ENCODE data around the gene TSR1. TPM values are rescaled to one million over a fixed set of nuclear protein-coding genes. Genes with fewer than 3 reads are reported as not detected.

TSR1 gene
- total RNA-seq, 1 experiment from 2014 or later: 70.3 TPM

DNA sequence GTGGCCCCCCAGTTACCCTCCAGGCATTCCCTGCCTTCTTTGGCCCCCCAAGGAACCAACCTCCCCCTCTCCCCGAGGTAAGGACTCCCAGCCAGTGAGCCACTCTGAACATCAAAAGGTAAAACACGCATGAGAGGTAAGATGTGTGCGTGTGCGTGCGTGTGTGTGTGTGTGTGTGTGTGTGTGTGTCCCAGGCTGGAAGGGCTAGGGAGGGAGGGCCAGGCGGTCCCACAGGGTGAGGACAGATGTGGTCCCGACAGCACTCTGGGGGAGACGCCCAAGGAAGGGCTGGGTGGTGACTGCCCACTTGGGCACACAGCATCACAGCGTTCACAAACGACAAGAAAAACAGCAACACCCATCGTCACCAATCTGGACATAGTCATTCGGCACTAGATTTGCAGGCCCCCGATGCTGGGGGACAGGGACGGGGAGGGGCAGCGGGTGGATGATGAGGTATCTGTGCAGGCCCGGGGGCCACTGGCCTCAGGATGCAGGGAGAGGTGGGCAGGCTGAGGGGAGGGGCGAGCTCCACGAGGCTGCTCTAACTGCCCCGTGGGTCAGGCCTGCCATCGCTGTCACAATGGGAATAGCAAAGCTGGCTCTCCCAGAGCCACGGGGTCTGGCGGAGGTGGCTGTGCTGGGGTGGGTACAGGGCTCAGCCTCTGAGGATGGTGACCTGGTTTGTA is 48.3 kb upstream of the TSR1 start:
- Histone ChIP-seq H3K9me2 (replicated peaks; ENCODE audit: low read length) (no peaks in the 10 kb centered on the region), H3F3A (ENCODE audit: low read length, unreplicated experiment) (no peaks in the 10 kb centered on the region), H3K9me3 (ENCODE audit: low read length) (no peaks in the 10 kb centered on the region), H3K9ac (ENCODE audit: low read length) (no peak overlapping the region), H4K20me1 (ENCODE audit: low read length) (no peaks in the 10 kb centered on the region), H3K27me3 (ENCODE audit: low read length) (no peaks in the 10 kb centered on the region), H3K4me3 (ENCODE audit: low read length) (no peak overlapping the region), H3K36me3 (ENCODE audit: low read depth, low read length) (no peaks in the 10 kb centered on the region), H3K79me2 (ENCODE audit: low read length) (no peaks in the 10 kb centered on the region), H3K4me1 (ENCODE audit: insufficient read depth, low read length) (no peaks in the 10 kb centered on the region), H3K27ac (ENCODE audit: low read length) (no peak overlapping the region), H2AFZ (ENCODE audit: low read length) (no peak overlapping the region), H3K4me2 (ENCODE audit: low read length) (no peak overlapping the region)
- TF ChIP-seq EZH2 (IDR thresholded peaks at IDR 0.05; ENCODE audit: low read length, unreplicated experiment) (no peak), CTCF (conservative IDR thresholded peaks at IDR 0.05; ENCODE audit: low read depth, low read length) (no peak), EZH2phosphoT487 (IDR thresholded peaks at IDR 0.05; ENCODE audit: borderline replicate concordance, low read length) (no peak)
- intact Hi-C loops (cut with micrococcal nuclease): no loop called here
- POLR2A ChIA-PET (ENCODE audit: unreplicated experiment): no interaction called here
- BruUV-seq (replicated peaks): no TSS peak
- CTCF ChIA-PET: no interaction called here
- DNase-seq (no peak), ATAC-seq (no peak)

- POLR2A ChIA-PET (ENCODE audit: unreplicated experiment): no interaction called here
These were observed 47.4 kb upstream of the TSR1 start for GRCh38 chr17:2383628-2384167.

More at GRCh38 chr17:2383628-2384167, 47.4 kb upstream of the TSR1 start:
- TF ChIP-seq EZH2 (IDR thresholded peaks at IDR 0.05; ENCODE audit: low read length, unreplicated experiment) (no peak), EZH2phosphoT487 (IDR thresholded peaks at IDR 0.05; ENCODE audit: borderline replicate concordance, low read length) (no peak), CTCF (conservative IDR thresholded peaks at IDR 0.05; ENCODE audit: low read depth, low read length) (no peak)
- H2AFZ ChIP-seq (ENCODE audit: low read length): no peak overlapping the region
- H3K79me2 ChIP-seq (ENCODE audit: low read length): no peaks in the 10 kb centered on the region
- no peak overlapping the region for H3K27ac ChIP-seq (ENCODE audit: low read length)
- no peaks in the 10 kb centered on the region for H3K4me1 ChIP-seq (ENCODE audit: insufficient read depth, low read length)
- no peaks in the 10 kb centered on the region for H3F3A ChIP-seq (ENCODE audit: low read length, unreplicated experiment)
- no peak overlapping the region for H3K4me3 ChIP-seq (ENCODE audit: low read length)
- no peaks in the 10 kb centered on the region for H3K9me2 ChIP-seq (replicated peaks; ENCODE audit: low read length)
- no peak for ATAC-seq
- H4K20me1 ChIP-seq (ENCODE audit: low read length): no peaks in the 10 kb centered on the region
- no TSS peak for BruUV-seq (replicated peaks)
- DNase-seq: no peak
- H3K9ac ChIP-seq (ENCODE audit: low read length): no peak overlapping the region
- H3K36me3 ChIP-seq (ENCODE audit: low read depth, low read length): no peaks in the 10 kb centered on the region
- intact Hi-C loops (cut with micrococcal nuclease): no loop called here
- H3K9me3 ChIP-seq (ENCODE audit: low read length): no peaks in the 10 kb centered on the region
- no peak overlapping the region for H3K4me2 ChIP-seq (ENCODE audit: low read length)
- H3K27me3 ChIP-seq (ENCODE audit: low read length): no peaks in the 10 kb centered on the region
- CTCF ChIA-PET: interaction anchor here (1.0 to 1.6 kb wide), 2 partner anchors 32 to 34 kb away, joined by 6 to 12 read pairs; no protein-coding TSS in a partner anchor

Data from PC-3 (cell line).